Ammon's horn (tissue), 1 donor: ENCODE results near the gene C2orf42.
A peak's percentile ranks its signal among the peaks of the same experiment; 100 is the strongest.
"Not testable (repeated sequence)": the region's sequence is repeated elsewhere in the genome, so short reads cannot be mapped to it uniquely, and the experiment has no call there.

Experiments used
- DNase-seq: peaks from one replicate; pipeline ENCODE4 v3.0.0-alpha.2; 2016; ENCODE audit warnings: low spot score

Gene C2orf42

GRCh38 chr2:70190418-70191243 is at the start of gene C2orf42:
Gene C2orf42 (minus strand): TSS chr2:70191019. CDS start chr2:70181985, 9,034 bp downstream.
- DNase-seq: peak; percentile 98

GRCh38 chr2:70240599-70240998 is 49.8 kb upstream of the C2orf42 start:
- DNase-seq: no peak

- no peak for DNase-seq
Measured at GRCh38 chr2:70233926-70234325, 43.1 kb upstream of the C2orf42 start.

GRCh38 chr2:70226781-70227180 is 36.0 kb upstream of the C2orf42 start:
- no peak for DNase-seq

- DNase-seq: not testable (repeated sequence)
Measured at GRCh38 chr2:70223305-70223704, 32.5 kb upstream of the C2orf42 start.

GRCh38 chr2:70214953-70215549 is 24.2 kb upstream of the C2orf42 start:
- DNase-seq: no peak

GRCh38 chr2:70214365-70214764 is 23.5 kb upstream of the C2orf42 start:
- DNase-seq: no peak

- no peak for DNase-seq
Measured at GRCh38 chr2:70212298-70212932, 21.6 kb upstream of the C2orf42 start.

- DNase-seq: no peak
Measured at GRCh38 chr2:70211595-70211994, 20.8 kb upstream of the C2orf42 start.

GRCh38 chr2:70204452-70204851 is 13.6 kb upstream of the C2orf42 start:
- DNase-seq: no peak

- DNase-seq: no peak
Measured at GRCh38 chr2:70203086-70203485, 12.3 kb upstream of the C2orf42 start.

GRCh38 chr2:70202236-70202806 is 11.5 kb upstream of the C2orf42 start:
- DNase-seq: no peak

GRCh38 chr2:70201831-70202230 is 11.0 kb upstream of the C2orf42 start:
- no peak for DNase-seq

- DNase-seq: no peak
Measured at GRCh38 chr2:70201225-70201768, 10.5 kb upstream of the C2orf42 start.

GRCh38 chr2:70199320-70199864 is 8.6 kb upstream of the C2orf42 start:
- DNase-seq: no peak

GRCh38 chr2:70192516-70192915 is 1.7 kb upstream of the C2orf42 start:
- DNase-seq: no peak

GRCh38 chr2:70191244-70191735 is 471 bp upstream of the C2orf42 start:
- no peak for DNase-seq

GRCh38 chr2:70188460-70188859 is 2.4 kb downstream of the C2orf42 start:
- no peak for DNase-seq

- not testable (repeated sequence) for DNase-seq
Measured at GRCh38 chr2:70187170-70187569, 3.6 kb downstream of the C2orf42 start.

GRCh38 chr2:70182689-70183088 is 8.1 kb downstream of the C2orf42 start:
- no peak for DNase-seq

- no peak for DNase-seq
Measured at GRCh38 chr2:70181363-70181956, 9.4 kb downstream of the C2orf42 start.

- DNase-seq: no peak
Measured at GRCh38 chr2:70173520-70173919, 17.3 kb downstream of the C2orf42 start.
